Testis (tissue), 2 donors: ENCODE results near the gene SLC2A5.

Source experiments
- CTCF ChIP-seq, 3 experiments: fragments of 450-650 bp in 2 of 3; fragments of 200-600 bp in 1 of 3; sonication (generic) in 1 of 3; IDR thresholded peaks; one replicate each; pipeline ENCODE4 v1.5.1; 2016 to 2019; ENCODE audit warnings: antibody characterized with exemption in 3 of 3, mild to moderate bottlenecking in 2 of 3, moderate library complexity in 1 of 3
- POLR2A ChIP-seq: fragments of 450-650 bp; IDR thresholded peaks from one replicate; pipeline ENCODE4 v1.6.1; 2017; ENCODE audit warnings: antibody characterized with exemption, mild to moderate bottlenecking, moderate library complexity

GRCh38 chr1:9118186-9118585 is 48.8 kb upstream of the SLC2A5 start:
- TF ChIP-seq POLR2A = no peak
- no peak for TF ChIP-seq CTCF (IDR thresholded peaks at IDR 0.05)
